CD4-positive, alpha-beta T cell treated with Interleukin-17A for 1 hour (primary cell): ENCODE data around the gene SRRM3.
A peak's percentile ranks its signal among the peaks of the same experiment; 100 is the strongest.
"Not testable (repeated sequence)": the region's sequence is repeated elsewhere in the genome, so short reads cannot be mapped to it uniquely, and the experiment has no call there.

Source experiments
- DNase-seq: peaks from one replicate; pipeline ENCODE4 v3.0.0-alpha.2; 2020

The SRRM3 gene

DNA sequence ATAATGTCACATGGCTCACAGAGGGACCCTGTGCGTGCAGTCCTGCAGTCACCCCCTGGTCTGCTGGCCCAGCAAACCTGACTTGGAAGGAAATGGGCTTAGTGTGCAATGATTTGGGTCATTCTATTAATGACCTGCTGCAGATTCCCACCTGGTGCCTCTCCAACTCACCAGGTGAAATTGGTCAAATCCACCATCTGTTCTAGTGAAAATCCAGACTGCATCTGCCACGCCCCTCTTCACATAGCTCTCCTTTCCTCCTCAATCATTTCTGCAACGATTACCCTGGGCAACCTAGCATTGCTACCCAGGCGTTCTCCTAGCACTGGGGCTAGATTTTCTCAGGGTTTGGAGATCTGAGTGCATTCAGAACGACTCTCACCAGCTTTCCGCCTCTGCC lies 29.4 kb downstream of the SRRM3 start:
- no peak for DNase-seq

DNA sequence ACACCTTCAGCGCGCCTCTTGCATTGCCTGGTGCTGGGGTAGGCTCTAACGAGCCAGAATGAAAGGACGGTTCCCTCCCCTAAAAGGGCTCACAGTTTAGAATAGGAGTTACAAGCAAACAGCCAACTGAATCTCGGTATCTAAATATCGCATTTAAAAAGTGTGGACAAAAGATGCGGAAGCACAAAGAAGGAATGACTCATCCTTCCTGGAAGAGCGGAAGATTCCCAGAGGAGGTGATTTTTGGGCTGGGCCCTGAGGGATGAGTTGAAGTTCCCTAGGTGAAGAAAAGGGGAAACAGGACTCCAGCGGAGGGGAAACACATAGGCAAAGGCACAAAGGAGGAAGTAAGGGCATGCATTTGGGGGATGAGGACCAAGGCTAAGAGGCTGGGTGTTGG lies 29.9 kb downstream of the SRRM3 start:
- no peak for DNase-seq

DNA sequence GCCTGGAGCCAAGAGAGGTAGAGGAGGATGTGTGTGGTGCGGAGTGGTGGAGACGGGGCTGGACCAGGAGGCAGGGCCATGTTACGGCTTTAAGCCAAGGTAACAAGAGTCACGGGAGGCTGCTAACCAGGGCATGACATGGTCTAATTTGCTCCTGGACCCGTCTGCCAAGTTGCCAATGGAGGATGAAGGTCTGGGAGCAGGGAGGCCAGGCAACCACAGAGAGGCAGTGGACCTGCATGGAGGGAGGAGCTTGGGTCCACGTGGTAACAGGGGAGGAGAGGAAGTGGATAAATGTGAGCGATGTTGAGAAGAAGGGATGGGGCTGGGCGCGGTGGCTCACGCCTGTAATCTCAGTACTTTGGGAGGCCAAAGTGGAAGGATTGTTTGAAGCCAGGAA lies 31.0 kb downstream of the SRRM3 start:
- DNase-seq, result no peak

DNA sequence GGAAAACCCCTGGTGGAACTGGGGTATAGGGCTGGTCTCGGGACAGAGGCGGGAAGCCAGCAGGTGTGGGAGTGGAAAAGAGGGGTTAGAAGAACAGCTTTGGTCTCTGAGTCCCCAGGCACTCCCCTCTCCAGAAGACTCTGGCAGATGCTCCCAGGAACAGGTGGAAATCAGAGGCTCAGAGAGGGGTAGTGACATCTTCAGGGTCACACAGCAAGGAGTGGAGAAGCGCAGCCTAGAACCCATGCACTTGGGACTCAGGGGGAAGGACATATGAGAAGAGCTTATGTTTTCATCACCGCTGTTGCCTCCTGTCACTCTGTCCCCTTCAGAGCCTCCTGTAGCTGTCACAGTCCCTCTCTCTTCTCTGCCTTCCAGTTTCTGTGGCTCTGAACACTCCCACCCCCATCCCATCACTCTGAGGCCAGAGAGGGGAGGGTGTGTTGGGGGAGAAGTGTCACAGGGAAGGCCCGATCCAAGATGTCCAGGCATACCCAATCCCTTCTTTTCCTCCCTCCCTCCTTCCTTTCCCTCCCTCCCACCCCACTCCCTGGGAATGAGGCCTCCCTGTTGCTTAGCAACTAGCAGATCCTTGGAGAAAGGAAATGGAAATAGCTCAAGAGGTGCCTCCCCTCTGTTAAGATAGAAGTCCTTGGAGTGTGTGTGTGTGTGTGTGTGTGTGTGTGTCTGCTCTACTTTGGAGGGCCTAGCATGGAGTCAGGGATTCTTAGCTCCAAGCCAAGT lies 32.0 kb downstream of the SRRM3 start:
- no peak for DNase-seq

DNA sequence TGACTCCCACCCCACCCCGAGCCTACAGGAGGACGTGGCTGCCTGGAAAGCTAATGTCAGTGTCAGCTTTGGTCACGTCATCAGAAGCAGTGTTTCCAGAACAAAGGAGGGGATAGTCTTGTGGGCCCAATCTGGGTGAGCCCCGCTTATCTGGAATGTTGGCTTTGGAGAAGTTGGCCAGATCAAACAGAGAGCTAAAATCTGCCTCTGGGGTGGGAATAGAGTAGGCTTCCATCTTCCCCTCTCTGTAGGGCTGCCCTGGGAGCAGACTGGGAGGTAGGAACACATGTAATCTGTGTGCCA lies 32.5 kb downstream of the SRRM3 start:
- DNase-seq, result no peak

DNA sequence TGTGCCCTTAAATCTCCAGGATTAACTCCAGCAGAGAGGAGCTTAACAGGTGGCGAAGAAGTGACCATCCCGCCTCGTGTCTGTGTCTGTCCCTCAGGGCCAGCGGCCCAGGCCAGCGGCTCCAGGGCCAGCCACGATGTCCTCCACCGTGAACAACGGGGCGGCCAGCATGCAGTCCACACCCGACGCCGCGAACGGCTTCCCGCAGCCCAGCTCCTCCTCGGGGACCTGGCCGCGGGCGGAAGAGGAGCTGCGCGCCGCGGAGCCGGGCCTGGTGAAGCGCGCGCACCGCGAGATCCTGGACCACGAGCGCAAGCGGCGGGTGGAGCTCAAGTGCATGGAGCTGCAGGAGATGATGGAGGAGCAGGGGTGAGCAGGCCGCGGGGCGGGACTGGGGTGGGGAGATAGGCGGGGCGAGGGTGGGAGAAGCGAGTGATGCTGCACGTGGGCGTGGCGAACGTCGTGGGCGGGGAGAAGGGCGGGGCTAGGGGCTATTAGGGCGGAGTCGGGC lies 33.3 kb downstream of the SRRM3 start:
- DNase-seq, result peak; percentile 75

DNA sequence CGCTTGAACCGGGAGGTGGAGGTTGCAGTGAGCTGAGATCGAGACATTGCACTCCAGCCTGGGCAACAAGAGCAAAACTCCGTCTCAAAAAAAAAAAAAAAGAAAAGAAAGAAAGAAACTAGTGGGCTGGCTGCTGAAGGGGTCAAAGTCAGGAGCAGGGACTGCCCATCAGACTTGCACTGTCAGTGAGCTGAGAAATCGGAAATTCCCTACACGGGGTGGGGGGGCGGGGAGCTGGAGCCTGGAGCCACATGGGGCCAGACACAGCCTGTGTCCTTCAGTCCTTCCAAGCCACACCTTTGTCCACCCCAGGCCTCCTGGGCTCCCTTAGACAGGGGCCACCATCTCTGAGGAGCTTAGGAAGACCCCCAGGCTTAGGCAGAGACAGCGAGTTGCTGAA lies 34.5 kb downstream of the SRRM3 start:
- DNase-seq, result no peak

DNA sequence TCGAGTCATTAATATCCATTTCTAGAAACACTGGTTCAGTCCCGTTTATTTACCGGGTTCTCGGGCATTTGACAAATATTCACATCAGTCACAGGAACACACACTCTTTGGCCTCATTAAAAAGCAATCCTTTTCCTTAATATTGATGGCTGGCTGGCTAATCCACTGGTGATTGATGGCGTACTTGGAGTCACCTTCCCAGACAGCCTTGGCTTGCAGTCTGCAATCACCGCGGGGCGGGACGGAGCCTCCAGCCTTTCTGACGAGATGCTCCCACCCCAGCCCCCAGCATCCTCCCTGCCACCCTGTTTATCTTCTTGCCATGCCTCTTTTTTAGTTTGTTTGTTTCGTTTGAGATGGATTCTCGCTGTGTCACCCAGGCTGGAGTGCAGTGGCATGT lies 36.6 kb downstream of the SRRM3 start:
- DNase-seq, result no peak

DNA sequence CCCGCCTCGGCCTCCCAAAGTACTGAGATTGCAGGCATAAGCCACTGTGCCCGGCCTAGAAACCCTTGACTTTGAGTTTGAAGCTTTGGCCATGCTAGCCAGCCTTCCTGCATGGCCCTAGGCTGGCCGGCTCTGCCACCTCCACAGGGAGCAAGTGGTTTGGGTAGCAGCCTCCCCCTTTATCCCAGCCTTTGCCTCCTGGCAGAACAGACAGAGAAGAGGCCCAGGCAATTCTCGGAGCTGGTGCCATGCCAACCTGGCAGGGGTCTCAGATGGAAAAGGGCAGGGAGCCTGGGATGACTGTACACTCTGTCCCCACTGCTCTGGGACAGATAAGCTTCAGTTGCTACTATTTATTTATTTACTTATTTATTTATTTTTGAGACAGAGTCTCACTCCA lies 39.4 kb downstream of the SRRM3 start:
- no peak for DNase-seq

DNA sequence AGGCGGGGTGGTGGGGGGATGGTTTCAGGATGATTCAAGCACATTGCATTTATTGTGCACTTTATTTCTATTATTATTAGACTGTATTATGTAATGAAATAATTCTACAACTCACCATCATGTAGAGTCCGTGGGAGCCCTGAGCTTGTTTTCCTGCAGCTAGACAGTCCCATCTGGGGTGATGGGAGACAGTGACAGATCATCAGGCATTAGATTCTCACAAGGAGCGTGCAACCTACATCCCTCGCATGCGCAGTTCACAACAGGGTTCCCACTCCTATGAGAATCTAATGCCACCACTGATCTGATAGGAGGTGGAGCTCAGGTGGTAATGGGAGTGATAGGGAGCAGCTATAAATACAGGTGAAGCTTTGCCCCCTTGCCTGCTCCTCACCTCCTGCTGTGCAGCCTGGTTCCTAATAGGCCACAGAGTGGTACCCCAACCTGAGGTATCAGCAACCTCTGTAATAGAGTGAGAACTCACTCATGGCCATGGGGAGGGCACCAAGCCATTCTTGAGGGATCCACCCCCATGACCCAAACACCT lies 40.9 kb downstream of the SRRM3 start:
- DNase-seq, result not testable (repeated sequence)

DNA sequence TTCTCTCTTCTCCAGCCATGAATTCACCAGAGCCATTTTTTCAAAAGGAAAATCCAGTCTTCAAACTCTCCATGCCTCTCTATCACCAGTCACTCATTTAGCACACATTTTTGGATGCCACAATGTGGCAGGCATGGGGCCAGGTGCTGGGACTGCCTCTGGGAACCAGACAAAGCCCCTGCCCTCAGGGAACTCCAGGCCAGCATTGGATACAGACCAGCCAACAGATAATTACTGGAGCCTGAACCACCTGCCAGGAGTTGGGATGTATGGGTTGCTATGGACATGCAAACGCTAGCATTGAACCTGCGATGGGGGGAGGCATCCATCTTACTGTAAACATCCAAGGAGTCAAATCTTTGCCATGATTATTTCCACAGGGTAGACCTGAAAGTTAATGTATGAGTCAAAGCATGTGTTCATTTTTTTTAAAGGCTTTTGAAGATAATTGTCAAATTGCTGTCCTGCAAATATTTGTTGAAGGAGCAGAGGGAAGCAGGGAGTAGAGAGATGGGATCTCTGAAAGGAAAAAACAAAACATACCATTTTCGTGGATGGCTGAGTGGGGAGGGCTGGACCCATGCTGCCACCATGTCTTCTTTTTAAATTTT lies 43.2 kb downstream of the SRRM3 start:
- no peak for DNase-seq

DNA sequence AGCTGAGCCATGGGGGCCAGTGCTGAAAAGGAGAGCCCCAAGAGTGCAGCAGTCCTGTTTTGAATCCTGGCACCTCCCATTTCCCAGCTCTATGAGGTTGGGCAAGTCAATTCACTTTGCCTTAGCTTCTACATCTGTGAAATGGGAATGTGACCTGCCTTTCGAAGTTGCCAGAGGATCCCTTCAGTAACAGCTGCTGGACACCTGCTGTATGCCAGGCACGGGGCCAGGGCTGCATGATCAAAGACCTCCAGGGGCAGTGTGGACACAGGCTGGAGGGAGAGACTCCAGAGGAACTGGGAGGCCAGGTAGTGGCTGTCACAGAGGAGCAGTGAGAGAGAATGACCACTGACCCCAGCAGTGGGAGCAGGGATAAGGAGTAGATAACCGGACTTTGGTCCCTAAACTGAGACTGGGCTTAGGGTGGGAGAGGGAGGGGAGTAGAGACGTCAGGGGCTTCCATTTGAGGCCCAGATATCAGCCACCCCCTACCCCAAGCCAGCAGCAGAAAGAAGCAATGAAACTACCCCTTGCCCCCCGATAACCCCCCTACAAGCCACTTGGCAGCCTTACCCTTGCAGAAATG lies 45.2 kb downstream of the SRRM3 start:
- DNase-seq, result no peak

DNA sequence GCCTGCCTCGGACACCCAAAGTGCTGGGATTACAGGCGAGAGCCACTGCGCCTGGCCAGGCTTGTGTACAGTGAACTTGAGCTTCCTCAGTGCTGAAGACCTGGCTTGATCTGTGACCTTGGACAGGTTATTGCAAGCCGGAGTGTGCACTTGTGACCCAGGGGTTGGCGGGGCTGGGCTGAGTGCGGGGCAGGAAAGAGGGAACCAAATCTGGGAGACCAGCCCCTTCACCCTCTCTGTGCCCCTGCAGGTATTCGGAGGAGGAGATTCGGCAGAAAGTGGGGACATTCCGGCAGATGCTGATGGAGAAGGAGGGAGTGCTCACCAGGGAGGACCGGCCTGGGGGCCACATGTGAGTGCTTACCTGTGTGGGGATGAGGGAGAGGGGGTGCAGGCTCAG lies 46.2 kb downstream of the SRRM3 start:
- no peak for DNase-seq

DNA sequence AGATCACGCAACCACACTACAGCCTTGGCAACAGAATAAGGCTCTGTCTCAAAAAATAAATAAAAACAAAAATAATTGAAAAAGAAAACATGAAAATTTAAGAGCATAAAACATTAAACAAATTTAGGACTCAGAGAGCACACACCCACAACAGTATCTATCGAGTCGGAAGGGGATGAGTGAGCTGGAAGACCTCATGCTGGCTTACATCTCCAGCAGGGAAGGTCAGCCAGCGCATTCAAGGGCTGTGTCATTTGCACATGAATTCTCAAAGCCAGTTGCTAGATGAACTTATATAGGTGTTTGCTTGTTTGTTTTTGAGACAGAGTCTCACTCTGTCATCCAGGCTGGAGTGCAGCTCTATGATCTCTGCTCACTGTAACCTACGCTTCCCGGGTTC lies 50.3 kb downstream of the SRRM3 start:
- DNase-seq, result no peak

DNA sequence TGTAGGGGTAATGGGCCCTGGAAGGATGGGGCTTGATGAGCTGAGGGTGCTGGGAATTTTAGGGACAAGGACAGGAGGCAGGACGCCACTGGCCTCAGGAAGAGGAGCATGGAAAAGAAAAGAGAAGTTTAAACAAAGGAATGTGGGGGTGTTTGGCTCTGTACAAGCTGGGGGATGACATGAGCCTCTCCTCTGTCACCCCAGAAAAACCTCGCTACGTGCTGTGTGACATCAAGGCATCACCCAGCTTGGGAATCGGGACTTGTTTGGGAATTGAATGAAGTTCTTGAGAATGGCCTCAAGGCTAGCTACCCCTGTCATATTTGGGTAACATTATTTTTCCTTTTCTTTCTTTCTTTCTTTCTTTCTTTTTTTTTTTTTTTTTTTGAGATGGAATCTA lies 53.1 kb downstream of the SRRM3 start:
- DNase-seq, result no peak

DNA sequence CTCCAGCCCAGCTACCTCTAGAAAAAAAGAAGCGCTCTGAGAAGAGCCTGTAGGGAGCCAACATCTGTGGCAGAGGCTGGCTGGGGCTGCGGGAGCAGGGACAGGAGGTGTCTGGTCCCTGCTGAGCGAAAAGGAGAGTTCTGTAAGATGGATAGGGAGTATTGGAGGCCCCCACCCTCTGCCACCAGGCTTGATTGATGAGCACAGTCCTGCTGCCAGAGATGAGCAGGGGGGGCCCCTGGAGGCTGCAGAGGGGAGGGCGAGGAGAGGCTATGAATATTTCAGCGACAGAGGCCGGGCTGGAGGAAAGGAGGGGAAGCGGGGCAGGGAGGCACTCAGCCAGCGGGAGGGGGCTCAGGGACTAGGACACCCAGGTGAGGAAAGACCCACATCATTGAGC lies 56.3 kb downstream of the SRRM3 start:
- DNase-seq, result no peak

DNA sequence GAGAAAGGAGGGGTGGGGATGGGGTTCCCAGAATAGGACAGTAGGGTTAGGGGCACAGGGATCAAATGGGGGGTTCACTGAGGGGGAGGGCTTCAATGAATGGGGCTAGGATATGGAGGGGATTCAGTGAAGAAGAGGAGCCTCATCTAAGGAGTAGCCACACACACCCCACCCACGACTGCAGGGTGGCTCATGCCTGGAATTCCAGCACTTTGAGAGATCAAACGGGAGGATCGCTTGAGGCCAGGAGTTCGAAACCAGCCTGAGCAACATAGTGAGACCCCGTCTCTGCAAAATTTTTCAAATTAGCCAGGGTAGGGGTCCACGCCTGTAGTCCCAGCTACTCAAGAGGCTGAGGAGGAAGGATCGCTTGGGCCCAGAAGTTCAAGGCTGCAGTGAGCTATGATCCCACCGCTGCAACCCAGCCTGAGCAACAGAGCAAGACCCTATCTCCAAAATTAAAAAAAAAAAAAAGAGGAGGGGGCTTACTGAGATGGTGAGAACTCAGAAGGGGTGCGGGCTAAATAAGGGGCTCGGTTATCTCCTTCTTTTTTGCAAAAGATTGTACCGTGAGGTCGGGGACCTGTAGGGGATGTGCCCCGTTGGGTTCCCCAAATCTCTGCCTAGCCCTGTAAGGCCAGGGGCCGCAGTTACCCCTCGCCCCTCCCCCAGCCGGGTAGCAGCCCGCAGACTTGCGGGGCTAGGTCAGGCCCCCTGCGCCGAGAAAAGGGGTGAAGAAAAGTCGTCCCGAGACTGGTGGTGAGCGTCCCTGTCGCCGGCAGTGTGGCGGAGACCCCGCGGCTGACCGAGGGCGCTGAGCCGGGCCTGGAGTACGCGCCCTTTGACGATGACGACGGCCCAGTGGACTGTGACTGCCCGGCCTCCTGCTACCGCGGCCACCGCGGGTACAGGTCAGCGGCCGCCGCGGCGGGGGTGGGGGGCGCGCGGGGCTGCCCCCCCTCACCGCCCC lies 57.7 kb downstream of the SRRM3 start:
- DNase-seq, result no peak

DNA sequence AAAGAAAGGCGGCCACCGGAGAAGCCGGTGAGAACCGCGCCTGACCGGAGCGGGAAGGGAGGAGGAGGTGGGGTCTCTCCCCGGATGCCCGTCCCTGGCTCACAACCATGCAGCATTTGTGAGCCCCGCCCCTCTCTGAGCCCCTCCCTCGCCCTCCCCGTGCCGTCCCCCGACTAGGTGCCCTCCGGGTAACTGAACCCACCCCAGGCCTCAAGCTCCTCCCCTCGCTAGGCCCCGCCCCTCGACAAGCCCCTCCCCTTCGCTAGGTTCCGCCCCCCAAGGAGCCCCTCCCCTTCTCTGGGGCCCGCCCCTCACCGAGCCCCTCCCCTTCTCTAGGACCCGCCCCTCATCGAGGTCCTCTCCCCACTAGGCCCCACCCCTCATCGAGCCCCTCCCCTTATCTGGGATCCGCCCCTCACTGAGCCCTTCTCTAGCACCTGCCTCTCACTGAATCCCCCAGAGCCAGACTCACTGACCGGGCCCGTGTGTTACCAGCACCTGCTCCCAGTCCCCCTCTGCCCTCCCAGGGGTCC lies 58.5 kb downstream of the SRRM3 start:
- DNase-seq, result peak; percentile 39

DNA sequence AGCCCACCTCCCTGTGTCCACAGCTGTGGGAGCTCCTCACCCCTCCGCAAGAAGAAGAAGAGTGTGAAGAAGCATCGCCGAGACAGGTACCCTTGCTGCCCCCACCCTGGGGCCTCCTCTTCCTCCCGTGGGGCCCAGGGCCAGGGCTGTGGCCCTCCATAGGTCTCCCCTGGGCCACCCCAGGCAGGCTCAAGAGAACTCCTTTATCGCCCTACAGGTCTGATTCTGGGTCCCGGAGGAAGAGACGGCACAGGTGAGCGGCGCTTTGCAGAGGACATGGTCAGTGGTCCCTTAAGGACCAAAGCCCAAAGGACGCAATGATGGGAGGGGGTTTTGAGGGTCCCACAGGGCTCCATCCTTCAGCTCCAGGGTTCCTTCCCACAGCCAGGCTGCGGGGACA lies 59.6 kb downstream of the SRRM3 start:
- no peak for DNase-seq

DNA sequence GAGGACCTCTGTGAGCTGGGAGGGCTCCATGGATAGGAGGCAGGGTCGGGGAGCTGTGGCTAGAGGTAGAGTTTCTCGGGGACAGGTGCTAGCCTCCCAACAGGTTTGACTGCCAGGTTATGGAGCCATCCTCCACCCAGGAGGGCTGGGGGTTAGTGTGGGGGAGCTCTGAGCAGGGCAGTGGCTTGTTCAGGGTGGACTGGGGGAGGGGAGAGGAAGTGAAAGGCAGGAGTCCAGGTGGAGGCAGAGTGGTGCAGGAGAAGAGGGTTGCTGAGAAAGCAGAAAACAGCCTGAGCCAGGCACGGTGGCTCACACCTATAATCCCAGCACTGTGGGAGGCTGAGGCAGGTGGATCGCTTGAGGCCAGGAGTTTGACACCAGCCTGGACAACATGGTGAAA lies 60.2 kb downstream of the SRRM3 start:
- no peak for DNase-seq

DNA sequence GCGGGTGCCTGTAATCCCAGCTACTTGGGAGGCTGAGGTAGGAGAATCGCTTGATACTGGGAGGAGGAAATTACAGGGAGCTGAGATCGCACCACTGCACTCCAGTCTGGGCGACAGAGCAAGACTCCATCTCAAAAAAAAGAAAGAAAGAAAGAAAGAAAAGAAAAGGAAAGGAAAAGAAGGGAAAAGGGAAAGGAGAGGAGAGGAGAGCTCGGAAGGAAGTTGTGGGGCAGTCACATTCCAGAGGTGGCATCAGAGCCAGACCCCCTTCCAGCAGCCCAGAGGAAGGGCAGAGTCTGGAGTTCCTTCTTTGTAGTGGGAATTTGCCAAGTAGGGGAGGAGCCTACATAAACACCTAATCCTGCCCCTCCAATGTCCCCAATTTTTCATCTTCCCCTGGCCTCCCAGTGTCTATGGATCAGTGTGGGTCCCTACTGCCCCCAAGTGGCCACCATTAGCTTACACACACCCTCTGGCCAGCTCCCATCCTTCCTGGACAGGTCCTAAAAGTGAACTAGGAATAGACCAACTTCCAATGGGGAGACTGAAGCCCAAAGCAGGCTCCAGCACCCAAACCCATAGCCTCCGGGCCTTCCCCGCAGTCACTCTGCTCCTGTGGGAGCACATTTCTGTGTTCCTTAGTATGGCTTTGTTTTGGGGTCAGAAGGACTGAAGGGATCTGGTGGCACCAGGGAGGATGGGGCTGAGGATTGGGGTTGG lies 61.1 kb downstream of the SRRM3 start:
- DNase-seq, result peak; percentile 36

DNA sequence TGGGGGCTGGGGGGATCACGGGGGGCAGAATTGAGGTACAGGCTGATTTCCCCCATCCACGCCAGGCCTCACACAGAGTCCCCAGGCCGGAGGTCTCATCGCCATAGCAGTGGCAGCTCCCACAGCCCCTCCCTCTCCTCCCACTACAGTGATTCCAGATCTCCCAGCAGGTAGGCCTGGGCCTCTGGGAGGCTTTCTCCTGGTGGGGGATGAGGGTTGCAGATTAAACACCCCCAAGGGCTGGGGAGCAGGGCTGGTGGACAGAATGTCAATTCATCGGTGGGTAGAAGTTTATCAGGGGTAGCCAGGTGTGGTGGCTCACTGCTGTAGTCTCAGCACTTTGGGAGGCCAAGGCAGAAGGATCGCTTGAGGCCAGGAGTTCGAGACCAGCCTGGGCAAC lies 63.6 kb downstream of the SRRM3 start:
- DNase-seq, result no peak
